CD14-positive monocyte (primary cell): ENCODE measurements around the gene PRKAR1A. TPM values are rescaled to one million over a fixed set of nuclear protein-coding genes. Genes with fewer than 3 reads are reported as not detected.

Experiments used
- DNase-seq, 3 donors: peaks; one replicate each; pipeline ENCODE4 v3.0.0-alpha.2; 2011 to 2022
- H2AFZ ChIP-seq: 2 replicates; pipeline ENCODE4 v1.6.0; 2012; ENCODE audit warnings: mild to moderate bottlenecking, low read depth, low read length, inconsistent platforms; ENCODE audit not compliant: insufficient read depth, poor library complexity, severe bottlenecking
- H3K27ac ChIP-seq, 2 donors: 1 replicate in 1 of 2; 2 replicates in 1 of 2; pipeline ENCODE4 v1.5.1; 2012 to 2013; ENCODE audit warnings: low read length in 2 of 2, control low read depth in 1 of 2, inconsistent platforms in 1 of 2, low read depth in 1 of 2, mild to moderate bottlenecking in 1 of 2
- H3K27me3 ChIP-seq, 2 donors: one replicate each; pipeline versions ENCODE4 v1.6.0 to v1.6.1; 2011 to 2013; ENCODE audit warnings: low read length in 2 of 2; ENCODE audit not compliant: control insufficient read depth in 2 of 2, insufficient read depth in 2 of 2
- H3K36me3 ChIP-seq, 2 donors: replicated peaks in 1 of 2; 1 replicate in 1 of 2; 2 replicates in 1 of 2; pipeline versions ENCODE4 v1.5.1 to v1.6.1; 2012 to 2013; ENCODE audit warnings: low read length in 2 of 2, control low read depth in 1 of 2, inconsistent platforms in 1 of 2, mild to moderate bottlenecking in 1 of 2; ENCODE audit not compliant: insufficient read depth in 2 of 2, control insufficient read depth in 1 of 2
- H3K4me1 ChIP-seq, 2 donors: 1 replicate in 1 of 2; 2 replicates in 1 of 2; pipeline versions ENCODE4 v1.5.1 to v1.6.1; 2012 to 2013; ENCODE audit warnings: low read length in 2 of 2, control low read depth in 1 of 2, inconsistent platforms in 1 of 2, mild to moderate bottlenecking in 1 of 2, moderate library complexity in 1 of 2; ENCODE audit not compliant: insufficient read depth in 2 of 2, control insufficient read depth in 1 of 2
- H3K4me2 ChIP-seq: replicated peaks from 2 replicates; pipeline ENCODE3; 2012; ENCODE audit warnings: low read length, moderate library complexity, mild to moderate bottlenecking; ENCODE audit not compliant: poor library complexity, severe bottlenecking; ENCODE audit errors: extremely low read depth
- H3K4me3 ChIP-seq, 3 experiments: fragments of 200-600 bp in 1 of 3; sonication (generic) in 1 of 3; replicated peaks in 1 of 3; 1 replicate in 2 of 3; 2 replicates in 1 of 3; pipeline ENCODE4 v1.5.1; 2011 to 2013; ENCODE audit warnings: low read length in 3 of 3, mild to moderate bottlenecking in 3 of 3, control low read depth in 2 of 3, low read depth in 2 of 3, inconsistent platforms in 1 of 3, moderate library complexity in 1 of 3
- H3K79me2 ChIP-seq: 2 replicates; pipeline ENCODE4 v1.6.0; 2012; ENCODE audit warnings: mild to moderate bottlenecking, control low read depth, inconsistent platforms, low read length, moderate library complexity; ENCODE audit not compliant: insufficient read depth
- H3K9ac ChIP-seq: 2 replicates; pipeline ENCODE4 v1.6.0; 2017; ENCODE audit warnings: low read length, mild to moderate bottlenecking; ENCODE audit not compliant: insufficient read depth, poor library complexity, severe bottlenecking
- H3K9me3 ChIP-seq, 2 donors: replicated peaks in 1 of 2; 1 replicate in 1 of 2; 2 replicates in 1 of 2; pipeline versions ENCODE4 v1.5.1 to v1.6.1; 2012 to 2013; ENCODE audit warnings: low read length in 2 of 2, control low read depth in 1 of 2; ENCODE audit not compliant: control insufficient read depth in 1 of 2, insufficient read depth in 1 of 2
- H4K20me1 ChIP-seq: 2 replicates; pipeline ENCODE4 v1.6.0; 2012; ENCODE audit warnings: mild to moderate bottlenecking, low read length, control low read depth, moderate library complexity; ENCODE audit not compliant: insufficient read depth
- H3K27ac Mint-ChIP-seq, 7 donors: one replicate each; pipeline ENCODE4 v1.8.0; 2020; ENCODE audit warnings: mild to moderate bottlenecking in 7 of 7, mixed read lengths in 7 of 7, moderate library complexity in 6 of 7, inconsistent platforms in 2 of 7
- H3K27me3 Mint-ChIP-seq, 3 donors: one replicate each; pipeline ENCODE4 v1.8.0; 2021 to 2022; ENCODE audit warnings: low read depth in 3 of 3, mild to moderate bottlenecking in 3 of 3, mixed read lengths in 3 of 3, moderate library complexity in 3 of 3, inconsistent platforms in 1 of 3
- H3K36me3 Mint-ChIP-seq, 2 donors: one replicate each; pipeline ENCODE4 v1.8.0; 2020; ENCODE audit warnings: mixed read lengths in 2 of 2, inconsistent platforms in 1 of 2, mild to moderate bottlenecking in 1 of 2
- H3K4me1 Mint-ChIP-seq: one replicate; pipeline ENCODE4 v1.8.0; 2020; ENCODE audit warnings: mild to moderate bottlenecking, mixed read lengths
- H3K4me3 Mint-ChIP-seq, 2 donors: one replicate each; pipeline ENCODE4 v1.8.0; 2020; ENCODE audit warnings: mild to moderate bottlenecking in 2 of 2, mixed read lengths in 2 of 2, moderate library complexity in 1 of 2
- H3K9me3 Mint-ChIP-seq, 7 donors: one replicate each; pipeline ENCODE4 v1.8.0; 2020 to 2022; ENCODE audit warnings: mixed read lengths in 7 of 7, mild to moderate bottlenecking in 6 of 7, moderate library complexity in 6 of 7, inconsistent platforms in 2 of 7
- CTCF ChIP-seq: fragments of 200-600 bp; IDR thresholded peaks from one replicate; pipeline ENCODE4 v1.8.0; 2022; ENCODE audit warnings: antibody characterized with exemption, mild to moderate bottlenecking
- WGBS: methylation state at CpG from one replicate; pipeline ENCODE4 v1.1.5; 2013; ENCODE audit warnings: missing lambda C conversion rate; ENCODE audit not compliant: insufficient coverage; 5-methylcytosine and 5-hydroxymethylcytosine counted together
- intact Hi-C, 2 donors: fragments of 100-400 bp; cut with micrococcal nuclease; formaldehyde crosslinking; loops; one replicate each; pipeline versions ENCODE4 v1.15.0 to v1.15.1; 2023
- polyA plus RNA-seq, 3 donors: library from polyadenylated mRNA; depleted of rRNA in 1 of 3; unstranded in 2 of 3; stranded (reverse) in 1 of 3; fragments of 300-500 nt in 2 of 3; fragments of >200 nt in 1 of 3; fragmentation: Illumina TruSeq in 2 of 3; gene quantifications; 1 replicate in 2 of 3; 2 replicates in 1 of 3; pipeline ENCODE4 v1.2.3, GENCODE V29; 2012 to 2021

Gene PRKAR1A
- polyA plus RNA-seq, 3 donors, result 91.9 to 436 (median 300) TPM

GRCh38 chr17:68577497-68577821 lies 65.2 kb downstream of the PRKAR1A start:
- peaks cover 36% of the 10 kb centered on the region for H3K4me1 Mint-ChIP-seq
- no peak overlapping the region for H2AFZ ChIP-seq
- H3K27me3 ChIP-seq, result no peaks in the 10 kb centered on the region
- peaks cover 17 to 23% of the 10 kb centered on the region in 2 donors for H3K4me1 ChIP-seq
- H4K20me1 ChIP-seq, result no peaks in the 10 kb centered on the region
- H3K4me3 ChIP-seq, result no peak overlapping the region
- WGBS, result no CpG with 5 or more reads among the region's 3 CpGs
- H3K4me3 Mint-ChIP-seq, result no peak overlapping the region
- peaks cover 0 to 13% (median 5%) of the 10 kb centered on the region in 7 donors for H3K9me3 Mint-ChIP-seq
- H3K36me3 Mint-ChIP-seq, result peaks cover 4 to 5% of the 10 kb centered on the region in 2 donors
- no peaks in the 10 kb centered on the region for H3K79me2 ChIP-seq
- no peak for TF ChIP-seq CTCF
- H3K9ac ChIP-seq, result no peak overlapping the region
- H3K27me3 Mint-ChIP-seq, result peaks cover 0 to 8% (median 5%) of the 10 kb centered on the region in 3 donors
- no peak for DNase-seq
- H3K36me3 ChIP-seq, result no peaks in the 10 kb centered on the region
- no peak overlapping the region for H3K27ac Mint-ChIP-seq
- H3K4me2 ChIP-seq, result no peak overlapping the region
- intact Hi-C loops, result no loop called here
- H3K27ac ChIP-seq, result no peak overlapping the region
- no peaks in the 10 kb centered on the region for H3K9me3 ChIP-seq

- no peak overlapping the region for H3K4me3 ChIP-seq
- H3K36me3 ChIP-seq, result no peaks in the 10 kb centered on the region
- peaks cover 17 to 22% of the 10 kb centered on the region in 2 donors for H3K4me1 ChIP-seq
- Mint-ChIP-seq H3K4me3 (no peak overlapping the region), H3K4me1 (peaks cover 31% of the 10 kb centered on the region), H3K36me3 (peaks cover 4 to 5% of the 10 kb centered on the region in 2 donors), H3K27me3 (peaks cover 5 to 8% (median 6%) of the 10 kb centered on the region in 3 donors), H3K9me3 (peaks cover 0 to 13% (median 5%) of the 10 kb centered on the region in 7 donors), H3K27ac (no peak overlapping the region)
- intact Hi-C loops, result no loop called here
- no peaks in the 10 kb centered on the region for H3K27me3 ChIP-seq
- H3K9me3 ChIP-seq, result no peaks in the 10 kb centered on the region
- H3K79me2 ChIP-seq, result no peaks in the 10 kb centered on the region
- WGBS, result no CpG with 5 or more reads among the region's 3 CpGs
- no peak overlapping the region for H3K27ac ChIP-seq
- DNase-seq, result no peak
- no peak overlapping the region for H3K4me2 ChIP-seq
- TF ChIP-seq CTCF, result no peak
- H4K20me1 ChIP-seq, result no peaks in the 10 kb centered on the region
- no peak overlapping the region for H2AFZ ChIP-seq
- no peak overlapping the region for H3K9ac ChIP-seq
Observed at GRCh38 chr17:68578236-68578635, 66.0 kb downstream of the PRKAR1A start.
